ENCODE measurements around the gene GAMT.
A peak's percentile ranks its signal among the peaks of the same experiment; 100 is the strongest.

Gene GAMT

GRCh38 chr19:1384478-1385110 lies 16.7 kb downstream of the GAMT start:
- TF ChIP-seq CTCF (IDR thresholded peaks at IDR 0.05) = no peak
- no peak for TF ChIP-seq ZFX (IDR thresholded peaks at IDR 0.05; ENCODE audit: borderline replicate concordance)
- peak overlapping the region; percentile 85 for H3K27ac ChIP-seq

GRCh38 chr19:1384085-1384462 lies 17.3 kb downstream of the GAMT start:
- H3K27ac ChIP-seq = peak overlapping the region; percentile 85
- TF ChIP-seq ZFX (IDR thresholded peaks at IDR 0.05; ENCODE audit: borderline replicate concordance) (no peak), CTCF (IDR thresholded peaks at IDR 0.05) (no peak)

- peak within 1 kb of the TSS; percentile 85 for H3K27ac ChIP-seq
- TF ChIP-seq CTCF (IDR thresholded peaks at IDR 0.05) (peak; percentile 2; the same call in 1 of the 2 replicates), ZFX (IDR thresholded peaks at IDR 0.05; ENCODE audit: borderline replicate concordance) (no peak)
Measured at GRCh38 chr19:1383312-1384084, 17.8 kb downstream of the GAMT start, which contains the start of gene NDUFS7. TSS of gene NDUFS7 (plus strand) at chr19:1383907. CDS start at chr19:1383927, 20 bp downstream.

GRCh38 chr19:1383017-1383311 lies 18.4 kb downstream of the GAMT start:
- H3K27ac ChIP-seq = peak overlapping the region; percentile 85
- no peak for TF ChIP-seq ZFX (IDR thresholded peaks at IDR 0.05; ENCODE audit: borderline replicate concordance)
- peak; percentile 37; the same call in 1 of the 2 replicates for TF ChIP-seq CTCF (IDR thresholded peaks at IDR 0.05)

GRCh38 chr19:1382250-1382649 lies 19.1 kb downstream of the GAMT start:
- TF ChIP-seq CTCF (IDR thresholded peaks at IDR 0.05) (no peak), ZFX (IDR thresholded peaks at IDR 0.05; ENCODE audit: borderline replicate concordance) (no peak)

GRCh38 chr19:1379961-1380489 lies 21.3 kb downstream of the GAMT start:
- TF ChIP-seq CTCF (IDR thresholded peaks at IDR 0.05) (no peak), ZFX (IDR thresholded peaks at IDR 0.05; ENCODE audit: borderline replicate concordance) (no peak)
- H3K27ac ChIP-seq = no peak overlapping the region

More at GRCh38 chr19:1382250-1382649, 19.1 kb downstream of the GAMT start:
- peak overlapping the region; percentile 85 for H3K27ac ChIP-seq

All from 22Rv1 (cell line).